Gastrocnemius medialis (tissue), 4 donors: ENCODE measurements around the gene ZFYVE28. TPM values are rescaled to one million over a fixed set of nuclear protein-coding genes. Genes with fewer than 3 reads are reported as not detected.
"Not testable (repeated sequence)": the region's sequence is repeated elsewhere in the genome, so short reads cannot be mapped to it uniquely, and the experiment has no call there.

Experiments
- ATAC-seq, 2 donors: fragments of 150-250 bp; one replicate each; pipeline ENCODE4 v1.9.1; 2016
- DNase-seq, 2 donors: peaks; one replicate each; pipeline ENCODE4 v3.0.0-alpha.2; 2019
- H3K27ac ChIP-seq, 4 donors: fragments of 200-600 bp; sonication (generic); 1 replicate in 1 of 4; 2 replicates in 3 of 4; pipeline ENCODE4 v1.5.1; 2016 to 2018; ENCODE audit warnings: mild to moderate bottlenecking in 2 of 4, moderate library complexity in 1 of 4
- H3K27me3 ChIP-seq, 3 donors: fragments of 200-600 bp; sonication (generic) in 2 of 3; 1 replicate in 1 of 3; 2 replicates in 2 of 3; pipeline versions ENCODE4 v1.5.1 to v1.6.0; 2016 to 2019; ENCODE audit warnings: mild to moderate bottlenecking in 1 of 3, moderate library complexity in 1 of 3
- H3K36me3 ChIP-seq, 2 donors: fragments of 200-600 bp; sonication (generic) in 1 of 2; one replicate each; pipeline ENCODE4 v1.5.1; 2017 to 2018
- H3K4me1 ChIP-seq, 2 donors: fragments of 200-600 bp; sonication (generic) in 1 of 2; one replicate each; pipeline ENCODE4 v1.5.1; 2016 to 2017; ENCODE audit warnings: mild to moderate bottlenecking in 2 of 2
- H3K4me3 ChIP-seq, 4 donors: fragments of 200-600 bp; sonication (generic) in 3 of 4; 1 replicate in 1 of 4; 2 replicates in 3 of 4; pipeline ENCODE4 v1.5.1; 2016 to 2019; ENCODE audit warnings: mild to moderate bottlenecking in 2 of 4
- H3K9me3 ChIP-seq, 3 donors: fragments of 200-600 bp; sonication (generic) in 2 of 3; 1 replicate in 1 of 3; 2 replicates in 2 of 3; pipeline ENCODE4 v1.5.1; 2016 to 2019
- POLR2A ChIP-seq, 2 donors: fragments of 450-650 bp; IDR thresholded peaks; one replicate each; pipeline ENCODE4 v1.6.1; 2017; ENCODE audit warnings: antibody characterized with exemption in 2 of 2, mild to moderate bottlenecking in 2 of 2, moderate library complexity in 2 of 2
- in situ Hi-C, 4 donors: fragments of 200-750 bp; cut with MboI; loops; one replicate each; pipeline versions ENCODE4 v1.15.0 to v1.8.0; 2017; ENCODE audit warnings: low sequenced_read_pairs in 4 of 4
- intact Hi-C: fragments of 100-400 bp; cut with DNase I; formaldehyde crosslinking; loops from one replicate; pipeline ENCODE4 v1.15.1; 2023; ENCODE audit warnings: low total_unique reads
- total RNA-seq, 4 donors: library from RNA; depleted of rRNA; stranded (reverse); fragments of >200 nt; gene quantifications; one replicate each; pipeline versions ENCODE4 v1.1.0 to v1.2.3, GENCODE V29; 2016
- TF ChIP-seq, protein P1 (sequence below), 5 experiments: fragments of 450-650 bp in 3 of 5; fragments of 200-600 bp in 2 of 5; sonication (generic) in 2 of 5; IDR thresholded peaks in 4 of 5; conservative IDR thresholded peaks in 1 of 5; 1 replicate in 4 of 5; 2 replicates in 1 of 5; pipeline ENCODE4 v1.5.1; 2016 to 2019; ENCODE audit warnings: antibody characterized with exemption in 5 of 5, mild to moderate bottlenecking in 3 of 5, moderate library complexity in 3 of 5

Gene ZFYVE28
- total RNA-seq, 4 donors from 2014 or later: 1.8 to 6.0 (median 3.4) TPM

DNA sequence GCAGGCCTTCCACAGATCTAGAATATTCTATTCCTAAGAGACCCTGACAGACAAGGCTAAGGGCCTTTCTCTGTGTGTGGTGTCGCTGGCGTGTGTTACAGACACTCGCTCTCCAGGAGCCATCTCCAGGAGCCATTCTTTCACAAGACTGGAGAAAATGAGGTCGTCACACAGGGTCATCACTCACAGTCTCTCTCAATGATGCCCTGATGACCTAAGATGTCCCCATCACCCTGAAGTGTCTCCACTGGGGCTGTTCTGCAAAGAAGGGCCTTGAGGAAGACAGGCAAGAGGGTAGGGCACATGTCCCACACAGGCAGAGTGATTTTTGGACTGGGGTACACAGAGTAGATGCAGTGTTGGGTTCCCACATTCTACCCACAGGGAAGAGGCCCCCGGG is 34.7 kb downstream of the ZFYVE28 start:
- TF ChIP-seq, protein P1, sequence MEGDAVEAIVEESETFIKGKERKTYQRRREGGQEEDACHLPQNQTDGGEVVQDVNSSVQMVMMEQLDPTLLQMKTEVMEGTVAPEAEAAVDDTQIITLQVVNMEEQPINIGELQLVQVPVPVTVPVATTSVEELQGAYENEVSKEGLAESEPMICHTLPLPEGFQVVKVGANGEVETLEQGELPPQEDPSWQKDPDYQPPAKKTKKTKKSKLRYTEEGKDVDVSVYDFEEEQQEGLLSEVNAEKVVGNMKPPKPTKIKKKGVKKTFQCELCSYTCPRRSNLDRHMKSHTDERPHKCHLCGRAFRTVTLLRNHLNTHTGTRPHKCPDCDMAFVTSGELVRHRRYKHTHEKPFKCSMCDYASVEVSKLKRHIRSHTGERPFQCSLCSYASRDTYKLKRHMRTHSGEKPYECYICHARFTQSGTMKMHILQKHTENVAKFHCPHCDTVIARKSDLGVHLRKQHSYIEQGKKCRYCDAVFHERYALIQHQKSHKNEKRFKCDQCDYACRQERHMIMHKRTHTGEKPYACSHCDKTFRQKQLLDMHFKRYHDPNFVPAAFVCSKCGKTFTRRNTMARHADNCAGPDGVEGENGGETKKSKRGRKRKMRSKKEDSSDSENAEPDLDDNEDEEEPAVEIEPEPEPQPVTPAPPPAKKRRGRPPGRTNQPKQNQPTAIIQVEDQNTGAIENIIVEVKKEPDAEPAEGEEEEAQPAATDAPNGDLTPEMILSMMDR (IDR thresholded peaks at IDR 0.05 in 4 of 5, conservative IDR thresholded peaks at IDR 0.05 in 1 of 5): no peak
- Histone ChIP-seq H3K36me3 (no peaks in the 10 kb centered on the region), H3K4me1 (no peaks in the 10 kb centered on the region), H3K9me3 (no peaks in the 10 kb centered on the region), H3K4me3 (no peak overlapping the region), H3K27ac (no peak overlapping the region), H3K27me3 (no peaks in the 10 kb centered on the region)
- in situ Hi-C loops: no loop called here
- no peak for ATAC-seq
- DNase-seq: no peak
- intact Hi-C loops: no loop called here

DNA sequence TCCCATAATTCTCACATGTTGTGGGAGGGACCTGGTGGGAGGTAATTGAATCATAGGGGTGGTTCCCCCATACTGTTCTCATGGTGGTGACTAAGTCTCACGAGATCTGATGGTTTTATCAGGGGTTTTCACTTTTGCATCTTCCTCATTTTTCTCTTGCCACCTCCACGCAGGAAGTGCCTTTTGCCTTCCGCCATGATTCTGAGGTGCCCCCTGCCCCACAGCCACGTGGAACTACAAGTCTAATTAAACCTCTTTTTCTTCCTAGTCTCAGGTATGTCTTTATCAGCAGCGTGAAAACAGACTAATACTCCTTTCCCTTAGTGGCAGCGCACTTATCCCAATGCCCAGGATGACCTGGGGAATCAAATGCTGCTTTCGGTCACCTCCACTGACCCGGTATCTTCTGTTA is 35.2 kb downstream of the ZFYVE28 start:
- H3K36me3 ChIP-seq, in situ Hi-C loops, H3K27ac ChIP-seq, DNase-seq, ATAC-seq, H3K27me3 ChIP-seq, H3K4me3 ChIP-seq, H3K9me3 ChIP-seq, H3K4me1 ChIP-seq, intact Hi-C loops: not testable (repeated sequence)

DNA sequence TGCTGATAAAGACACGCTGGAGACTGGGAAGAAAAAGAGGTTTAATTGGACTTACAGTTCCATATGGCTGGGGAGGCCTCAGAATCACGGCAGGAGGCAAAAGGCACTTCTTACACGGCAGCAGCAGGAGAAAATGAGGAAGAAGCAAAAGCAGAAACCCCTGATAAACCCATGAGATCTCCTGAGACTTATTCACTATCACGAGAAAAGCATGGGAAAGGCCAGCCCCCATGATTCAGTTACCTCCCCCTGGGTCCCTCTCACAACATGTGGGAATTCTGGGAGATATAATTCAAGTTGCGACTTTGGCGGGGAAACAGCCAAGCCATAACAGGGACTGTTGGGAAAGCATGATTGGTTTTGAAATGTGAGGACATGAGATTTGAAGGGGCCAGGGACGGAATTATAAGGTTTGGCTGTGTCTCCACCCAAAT is 35.7 kb downstream of the ZFYVE28 start:
- H3K9me3 ChIP-seq, ATAC-seq, H3K27me3 ChIP-seq, H3K27ac ChIP-seq, H3K4me1 ChIP-seq, H3K4me3 ChIP-seq, intact Hi-C loops, DNase-seq, in situ Hi-C loops, H3K36me3 ChIP-seq: not testable (repeated sequence)

DNA sequence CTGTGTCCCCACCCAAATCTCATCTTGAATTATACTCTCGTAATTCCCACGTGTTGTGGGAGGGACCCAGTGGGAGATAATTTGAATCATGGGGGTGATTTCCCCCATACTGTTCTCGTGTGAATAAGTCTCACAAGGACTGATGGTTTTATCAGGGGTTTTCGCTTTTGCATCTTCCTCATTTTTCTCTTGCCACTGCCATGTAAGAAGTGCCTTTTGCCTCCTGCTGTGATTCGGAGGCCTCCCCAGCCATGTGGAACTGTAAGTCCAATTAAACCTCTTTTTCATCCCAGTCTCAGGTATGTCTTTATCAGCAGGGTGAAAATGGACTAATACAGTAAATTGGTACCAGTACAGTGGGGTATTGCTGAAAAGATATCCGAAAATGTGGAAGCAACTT is 37.9 kb downstream of the ZFYVE28 start:
- H3K27me3 ChIP-seq, H3K9me3 ChIP-seq, in situ Hi-C loops, DNase-seq, H3K4me1 ChIP-seq, intact Hi-C loops, H3K27ac ChIP-seq, ATAC-seq, H3K36me3 ChIP-seq, H3K4me3 ChIP-seq: not testable (repeated sequence)

DNA sequence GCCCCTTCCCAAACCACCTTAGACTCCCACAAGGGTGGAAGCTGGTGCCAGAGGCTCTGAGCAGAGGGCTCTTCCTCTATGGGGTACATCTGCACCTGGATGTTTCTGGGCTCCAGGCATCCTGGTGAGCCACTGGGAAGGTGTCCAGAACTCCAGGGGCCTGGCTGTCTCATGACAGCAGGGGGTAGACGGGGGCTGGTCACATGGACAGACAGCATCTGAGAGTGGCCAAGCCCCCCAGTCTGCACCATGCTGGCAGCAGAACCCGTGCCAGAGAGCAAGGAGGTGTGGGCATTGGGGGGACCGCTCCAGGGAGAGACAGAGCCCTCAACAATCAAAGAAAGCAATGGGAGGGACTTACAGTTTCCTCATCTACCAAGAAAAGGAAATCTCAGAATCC is 39.5 kb downstream of the ZFYVE28 start:
- Histone ChIP-seq H3K27me3 (no peaks in the 10 kb centered on the region), H3K4me3 (no peak overlapping the region), H3K27ac (no peak overlapping the region), H3K36me3 (no peaks in the 10 kb centered on the region), H3K4me1 (no peaks in the 10 kb centered on the region), H3K9me3 (no peaks in the 10 kb centered on the region)
- TF ChIP-seq, protein P1 (IDR thresholded peaks at IDR 0.05 in 4 of 5, conservative IDR thresholded peaks at IDR 0.05 in 1 of 5): no peak
- TF ChIP-seq POLR2A (IDR thresholded peaks at IDR 0.05): no peak
- ATAC-seq (no peak), DNase-seq (no peak)
- in situ Hi-C loops: no loop called here
- intact Hi-C loops: no loop called here

DNA sequence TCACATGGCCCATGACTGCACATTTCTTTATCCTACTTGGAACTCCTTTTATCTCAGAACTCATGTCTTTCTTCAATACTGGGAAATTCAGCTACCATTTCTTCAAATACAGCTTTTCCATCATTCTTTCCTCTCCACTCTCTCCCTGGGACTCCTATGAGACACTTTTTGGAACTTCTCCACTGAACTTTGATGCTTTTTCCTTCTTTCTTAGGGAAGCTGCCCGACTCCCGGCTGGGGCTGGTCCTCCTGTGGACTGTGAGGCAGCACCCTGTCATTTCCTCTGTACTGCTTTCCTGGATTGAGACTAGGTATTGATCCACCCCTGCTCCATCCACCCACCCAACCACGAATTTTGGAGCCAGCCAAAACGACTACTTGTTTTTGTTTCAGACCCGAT is 40.0 kb downstream of the ZFYVE28 start:
- no peak for TF ChIP-seq POLR2A (IDR thresholded peaks at IDR 0.05)
- TF ChIP-seq, protein P1 (IDR thresholded peaks at IDR 0.05 in 4 of 5, conservative IDR thresholded peaks at IDR 0.05 in 1 of 5): no peak
- no peaks in the 10 kb centered on the region for H3K4me1 ChIP-seq
- DNase-seq (no peak), ATAC-seq (no peak)
- intact Hi-C loops: no loop called here
- no peaks in the 10 kb centered on the region for H3K36me3 ChIP-seq
- H3K27me3 ChIP-seq: no peaks in the 10 kb centered on the region
- in situ Hi-C loops: no loop called here
- H3K27ac ChIP-seq: no peak overlapping the region
- no peak overlapping the region for H3K4me3 ChIP-seq
- H3K9me3 ChIP-seq: no peaks in the 10 kb centered on the region
